ENCODE measurements around the gene SLC26A11.

GRCh38 chr17:80223838-80224497 is 3.7 kb downstream of the SLC26A11 start:
- TF ChIP-seq CTCF (IDR thresholded peaks at IDR 0.05; ENCODE audit: insufficient read depth, low read length) (no peak), GABPA (IDR thresholded peaks at IDR 0.05; ENCODE audit: low read depth) (no peak)
